GM06990 (cell line): ENCODE data around the gene AHCYL1.

Source experiments
- DNase-seq: peaks from one replicate; pipeline ENCODE4 v3.0.0-alpha.2; 2011; ENCODE audit not compliant: insufficient read length; ENCODE audit errors: extremely low read depth
- H3K27me3 ChIP-seq: replicated peaks from 2 replicates; pipeline ENCODE4 v1.6.0; 2011; ENCODE audit warnings: low read length; ENCODE audit not compliant: control insufficient read depth, insufficient read depth
- H3K36me3 ChIP-seq: 2 replicates; pipeline ENCODE4 v1.5.1; 2011; ENCODE audit warnings: low read length; ENCODE audit not compliant: control insufficient read depth, insufficient read depth
- H3K4me3 ChIP-seq: replicated peaks from 2 replicates; pipeline ENCODE4 v1.5.1; 2011; ENCODE audit warnings: low read depth, mild to moderate bottlenecking, control low read depth, low read length
- TF ChIP-seq, protein P1 (sequence below): IDR thresholded peaks from 2 replicates; pipeline ENCODE4 v1.5.1; 2011; ENCODE audit warnings: low read length, control low read depth, mild to moderate bottlenecking, inconsistent platforms; ENCODE audit not compliant: insufficient read depth, poor library complexity, severe bottlenecking

The AHCYL1 gene

GRCh38 chr1:109981004-109981335, 3.6 kb upstream of the AHCYL1 start:
- Histone ChIP-seq H3K4me3 (no peak overlapping the region), H3K36me3 (no peaks in the 10 kb centered on the region), H3K27me3 (no peaks in the 10 kb centered on the region)
- TF ChIP-seq, protein P1, sequence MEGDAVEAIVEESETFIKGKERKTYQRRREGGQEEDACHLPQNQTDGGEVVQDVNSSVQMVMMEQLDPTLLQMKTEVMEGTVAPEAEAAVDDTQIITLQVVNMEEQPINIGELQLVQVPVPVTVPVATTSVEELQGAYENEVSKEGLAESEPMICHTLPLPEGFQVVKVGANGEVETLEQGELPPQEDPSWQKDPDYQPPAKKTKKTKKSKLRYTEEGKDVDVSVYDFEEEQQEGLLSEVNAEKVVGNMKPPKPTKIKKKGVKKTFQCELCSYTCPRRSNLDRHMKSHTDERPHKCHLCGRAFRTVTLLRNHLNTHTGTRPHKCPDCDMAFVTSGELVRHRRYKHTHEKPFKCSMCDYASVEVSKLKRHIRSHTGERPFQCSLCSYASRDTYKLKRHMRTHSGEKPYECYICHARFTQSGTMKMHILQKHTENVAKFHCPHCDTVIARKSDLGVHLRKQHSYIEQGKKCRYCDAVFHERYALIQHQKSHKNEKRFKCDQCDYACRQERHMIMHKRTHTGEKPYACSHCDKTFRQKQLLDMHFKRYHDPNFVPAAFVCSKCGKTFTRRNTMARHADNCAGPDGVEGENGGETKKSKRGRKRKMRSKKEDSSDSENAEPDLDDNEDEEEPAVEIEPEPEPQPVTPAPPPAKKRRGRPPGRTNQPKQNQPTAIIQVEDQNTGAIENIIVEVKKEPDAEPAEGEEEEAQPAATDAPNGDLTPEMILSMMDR, result no peak
- DNase-seq, result no peak

DNA sequence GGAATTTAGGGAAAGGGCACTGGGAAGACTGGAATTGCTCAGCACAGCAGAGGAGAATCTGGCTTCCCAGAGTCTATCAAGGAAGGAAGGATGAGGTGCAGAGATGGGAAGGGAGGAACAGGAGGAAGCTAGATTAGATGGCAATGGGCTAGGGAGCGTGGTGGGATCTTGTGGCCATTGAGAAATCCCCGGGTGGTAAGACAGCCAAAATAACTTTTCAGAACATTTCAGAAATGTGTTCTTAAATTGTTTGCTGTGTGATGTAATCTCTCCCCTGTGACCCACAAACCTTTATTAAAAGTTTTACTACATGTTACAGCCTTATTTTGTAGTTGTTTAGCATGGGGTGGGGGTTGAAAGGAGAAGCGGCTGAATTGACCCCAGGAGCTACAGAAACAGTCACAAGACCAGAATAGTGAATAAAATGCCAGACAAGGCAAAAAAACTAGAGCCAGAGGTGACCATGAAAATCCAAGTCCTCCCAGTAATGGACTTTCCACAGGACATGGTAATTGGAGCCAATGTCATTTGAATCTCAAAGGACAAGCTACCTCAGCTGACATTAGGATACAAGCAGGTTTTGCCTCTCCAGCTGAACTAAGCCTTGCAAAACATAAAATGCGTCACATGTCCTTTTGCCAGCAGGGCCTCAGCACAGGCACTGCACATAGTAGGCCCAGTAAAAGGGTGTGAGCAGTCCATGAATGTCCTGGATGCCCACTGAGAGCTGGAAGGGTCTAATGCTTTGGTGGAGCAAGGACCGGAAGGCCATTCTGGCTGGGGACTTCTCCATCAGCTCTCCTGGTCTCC, 980 bp upstream of the AHCYL1 start:
- TF ChIP-seq, protein P1, result no peak
- H3K27me3 ChIP-seq, result no peaks in the 10 kb centered on the region

GRCh38 chr1:109984190-109984455, 442 bp upstream of the AHCYL1 start:
- TF ChIP-seq, protein P1, result no peak
- no peak for DNase-seq
- Histone ChIP-seq H3K4me3 (no peak overlapping the region), H3K36me3 (no peaks in the 10 kb centered on the region), H3K27me3 (no peaks in the 10 kb centered on the region)

More for the DNA sequence above, 980 bp upstream of the AHCYL1 start:
- Histone ChIP-seq H3K36me3 (no peaks in the 10 kb centered on the region), H3K4me3 (no peak overlapping the region)
- no peak for DNase-seq

DNA sequence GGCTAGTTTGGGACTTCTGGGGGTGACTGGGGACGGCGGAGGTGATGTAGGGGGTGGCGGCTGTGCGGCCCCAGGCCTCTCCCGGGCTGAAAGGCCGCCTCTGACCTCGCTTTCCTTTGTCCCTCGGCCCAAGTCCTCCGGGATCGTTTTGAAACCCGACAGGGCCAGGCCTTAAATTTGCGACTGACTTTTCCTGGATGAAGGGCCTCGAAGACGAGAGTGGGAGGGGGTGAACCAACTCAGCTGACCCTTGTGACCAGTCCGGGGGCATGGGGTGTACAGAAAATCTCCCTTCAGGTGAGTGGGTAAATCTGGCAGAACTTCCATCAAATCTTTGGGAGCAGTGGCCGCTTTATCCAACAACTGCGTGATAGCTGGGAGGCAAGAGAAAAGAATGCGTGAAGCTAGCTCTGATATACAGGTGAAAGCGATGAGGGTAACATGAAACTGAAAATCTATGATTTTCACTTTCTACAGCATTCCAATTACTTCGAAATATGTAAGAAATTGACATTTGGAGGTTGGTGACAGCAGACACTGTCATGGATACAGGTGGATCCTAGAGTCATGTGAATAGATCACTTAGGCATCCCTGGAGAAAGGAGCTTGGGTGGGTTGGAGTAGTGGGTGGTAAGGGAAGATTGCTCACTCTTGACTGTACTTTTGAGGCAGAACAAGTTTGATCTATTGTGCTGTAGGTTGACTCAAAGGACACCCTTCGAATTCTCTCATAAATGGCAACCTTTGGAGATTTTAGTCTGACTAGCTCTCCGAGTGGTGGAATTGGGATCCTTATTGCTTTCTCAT, 885 bp downstream of the AHCYL1 start:
- DNase-seq, result no peak

GRCh38 chr1:109986054-109986444, 1.5 kb downstream of the AHCYL1 start:
- H3K27me3 ChIP-seq, result no peaks in the 10 kb centered on the region
- TF ChIP-seq, protein P1, result no peak
- DNase-seq, result no peak
- peak overlapping the region; percentile 87 for H3K4me3 ChIP-seq
- H3K36me3 ChIP-seq, result no peaks in the 10 kb centered on the region; the same call in 1 of the 2 replicates

More for the DNA sequence above, 885 bp downstream of the AHCYL1 start:
- H3K36me3 ChIP-seq, result no peaks in the 10 kb centered on the region; the same call in 1 of the 2 replicates
- H3K4me3 ChIP-seq, result peak overlapping the region; percentile 87
- TF ChIP-seq, protein P1, result no peak
- H3K27me3 ChIP-seq, result no peaks in the 10 kb centered on the region
